GM18505 (cell line): Measurements from ENCODE around the gene RNF5.
"Not testable (repeated sequence)": the region's sequence is repeated elsewhere in the genome, so short reads cannot be mapped to it uniquely, and the experiment has no call there.

Experiments used
- ATAC-seq: cut with Tn5 transposase; IDR thresholded peaks from one replicate; pipeline ENCODE4 v1.9.1; 2021; ENCODE audit not compliant: unreplicated experiment
- POLR2A ChIP-seq: IDR thresholded peaks from 4 replicates; pipeline ENCODE4 v1.6.1; 2011; ENCODE audit warnings: borderline replicate concordance; ENCODE audit not compliant: insufficient read depth, insufficient read length; ENCODE audit errors: extremely low read depth

The RNF5 gene

DNA sequence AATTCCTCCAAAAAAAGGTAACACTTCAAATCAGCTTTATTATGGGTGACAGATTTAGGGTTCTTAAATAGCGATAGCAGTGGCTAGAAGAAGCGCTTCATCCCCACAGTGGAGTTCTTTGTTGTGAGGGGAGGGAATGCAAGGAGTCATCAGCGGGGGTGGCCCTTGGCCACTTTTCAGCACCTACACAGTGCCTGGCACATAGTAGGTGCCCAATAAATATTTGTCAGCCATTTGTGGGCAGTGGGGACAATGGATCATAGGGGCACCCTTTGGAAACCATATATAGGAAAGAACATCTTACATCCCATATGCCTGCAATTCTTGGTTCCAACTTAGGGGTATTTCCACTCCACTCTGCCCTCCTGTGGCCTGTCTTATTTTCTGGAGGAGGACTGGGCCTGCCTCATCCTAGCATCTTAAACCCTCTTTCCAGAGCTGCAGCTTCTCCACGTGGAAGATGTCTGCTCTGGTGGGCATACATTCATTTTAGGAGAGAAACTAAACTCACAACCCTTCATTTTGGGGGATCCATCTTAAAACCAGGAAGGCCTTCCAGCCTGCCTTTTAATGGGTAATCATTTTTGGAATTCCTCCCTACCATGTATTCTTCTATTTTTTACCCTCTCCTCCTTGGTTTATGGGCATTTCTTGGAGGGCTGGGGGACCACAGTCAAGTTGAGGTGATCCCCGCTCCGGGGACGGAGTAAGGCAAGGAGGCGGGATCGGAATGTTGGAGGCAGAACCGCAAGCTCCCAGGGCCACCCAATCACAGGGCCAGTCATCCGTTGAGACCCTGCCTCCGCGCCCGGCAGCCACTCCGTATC, 16.8 kb downstream of the RNF5 start:
- ATAC-seq = no peak

DNA sequence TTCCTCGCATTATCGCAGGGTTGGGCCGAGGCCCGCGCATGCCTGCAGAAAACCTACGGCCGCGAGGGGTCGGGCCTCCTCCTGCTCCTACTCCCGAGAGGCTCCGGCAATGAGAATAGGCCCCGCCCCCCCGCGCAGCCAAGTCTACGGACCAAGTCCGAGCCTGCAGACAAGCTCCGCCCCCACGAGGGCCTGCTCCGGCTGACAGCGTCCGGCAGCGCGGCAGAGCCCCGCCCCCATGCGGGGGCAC, 17.4 kb downstream of the RNF5 start:
- ATAC-seq = peak; percentile 65
- no peak for TF ChIP-seq POLR2A

More for the DNA sequence above, 16.8 kb downstream of the RNF5 start:
- TF ChIP-seq POLR2A = peak; percentile 68

DNA sequence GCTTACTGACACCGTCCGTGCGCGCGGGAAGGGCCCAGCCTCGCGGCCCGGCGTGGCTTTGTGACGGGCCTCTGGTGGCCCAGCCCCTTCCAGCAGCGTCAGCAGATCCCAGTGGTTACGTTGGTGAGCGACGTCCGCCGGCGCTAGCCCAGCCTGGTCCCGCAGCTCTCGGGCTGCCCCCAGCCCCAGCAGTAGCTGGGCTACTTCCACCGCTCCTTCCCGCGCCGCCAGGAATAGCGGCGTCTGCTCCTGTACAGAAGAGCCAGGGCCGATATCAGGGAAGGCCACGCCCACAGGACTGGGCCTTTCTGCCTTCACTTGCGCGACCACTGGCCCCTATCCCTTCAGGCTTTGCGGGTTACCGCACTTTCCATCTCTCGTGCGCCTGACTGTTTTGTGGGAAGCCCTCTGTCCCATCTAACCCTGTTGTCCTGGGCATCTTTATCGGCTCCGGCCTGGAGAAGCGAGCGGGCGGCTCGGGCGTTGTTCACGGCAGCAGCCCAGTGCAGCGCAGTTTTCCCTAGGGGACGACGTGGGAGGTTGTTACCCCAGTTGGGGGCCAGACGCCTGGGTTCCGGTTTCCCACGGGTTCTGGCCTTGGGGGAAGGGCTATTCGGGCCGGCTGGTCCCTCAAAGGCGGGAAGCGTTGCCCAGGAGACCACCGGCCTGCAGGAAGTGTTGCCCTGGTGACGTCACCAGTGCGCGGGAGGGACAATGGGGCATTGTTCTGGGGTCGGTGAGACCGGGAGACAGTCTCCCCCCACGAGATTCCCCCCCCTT, 17.9 kb downstream of the RNF5 start:
- peak; percentile 79 for ATAC-seq
- TF ChIP-seq POLR2A = peak; percentile 88

DNA sequence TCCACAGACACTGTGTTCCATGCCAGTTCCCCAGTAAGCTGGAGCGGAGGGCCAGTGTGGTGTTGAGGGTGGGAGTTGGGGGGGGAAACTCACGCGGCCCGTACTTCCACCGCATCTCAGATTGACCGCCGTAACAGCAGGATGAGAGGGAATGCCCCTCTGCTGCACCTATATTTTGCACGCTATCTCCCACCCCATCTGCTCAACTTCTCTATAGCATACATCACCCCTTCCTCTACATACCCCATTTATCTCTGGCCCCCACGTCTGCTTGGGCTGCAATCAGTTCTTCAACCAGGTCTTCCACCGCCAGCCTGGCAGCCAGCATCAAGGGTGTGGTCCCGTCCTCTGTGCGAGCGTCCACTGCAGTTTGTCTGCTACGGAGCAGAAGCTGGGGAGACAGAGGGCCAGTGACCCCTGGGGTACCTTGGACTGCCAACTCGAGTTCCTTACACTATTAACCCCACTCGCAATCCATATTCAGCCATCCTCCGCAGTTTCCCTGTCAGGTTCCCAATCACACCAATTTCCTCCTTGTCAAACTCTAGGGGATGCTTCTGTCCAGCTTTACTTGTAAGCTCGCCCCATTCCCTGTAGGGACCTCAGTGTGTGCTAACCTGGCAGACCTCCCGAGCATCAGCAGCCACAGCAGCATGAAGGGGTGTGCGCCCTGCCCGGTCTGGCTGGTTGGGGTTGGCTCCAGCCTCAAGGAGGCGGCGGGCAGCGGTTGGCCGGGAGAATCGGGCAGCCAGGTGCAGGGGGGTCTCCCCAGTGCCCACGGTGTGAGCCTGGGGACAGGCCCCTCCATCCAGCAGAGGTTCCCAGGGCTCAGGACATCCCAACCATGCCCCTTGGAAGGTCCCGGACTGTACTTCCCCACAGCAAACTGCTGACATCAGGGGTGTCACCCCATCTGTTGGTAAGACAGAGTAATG, 18.7 kb downstream of the RNF5 start:
- no peak for ATAC-seq
- no peak for TF ChIP-seq POLR2A

DNA sequence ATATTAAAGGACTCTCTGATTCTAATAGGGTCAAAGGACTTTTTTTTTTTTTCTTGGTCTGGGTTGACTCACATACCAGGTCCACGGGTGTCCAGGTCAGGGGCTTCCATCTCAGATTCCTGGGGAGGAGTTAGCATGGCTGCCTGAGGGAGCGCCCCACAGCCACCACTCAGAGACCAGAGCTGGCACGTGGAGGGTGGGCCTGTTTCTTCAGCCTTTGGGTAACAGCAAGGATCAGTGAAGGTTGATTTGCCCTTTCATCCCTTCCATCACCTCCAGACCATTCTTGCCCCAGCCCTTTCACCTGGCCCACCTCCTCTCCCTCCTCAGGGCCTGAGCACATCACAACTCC, 20.1 kb downstream of the RNF5 start:
- TF ChIP-seq POLR2A = no peak
- ATAC-seq = no peak

DNA sequence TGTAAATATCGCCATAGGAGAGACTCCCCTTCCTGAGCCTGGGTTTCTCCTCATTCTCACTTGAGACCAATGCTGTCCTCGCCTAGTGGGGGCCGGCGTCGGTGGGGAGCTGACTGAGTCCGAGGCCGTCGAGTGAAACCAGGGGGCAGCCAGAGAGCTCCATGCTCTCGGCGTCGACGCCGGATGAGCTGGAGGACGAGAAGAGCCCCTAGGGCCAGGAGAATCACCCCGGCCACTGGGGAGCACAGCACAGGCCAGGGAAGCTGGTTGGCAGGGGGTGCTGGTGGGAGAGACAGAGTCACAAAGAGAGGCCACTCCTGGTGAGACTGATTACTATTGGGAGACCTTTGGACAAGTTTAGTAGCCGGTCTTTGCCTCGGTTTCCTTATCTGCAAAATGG, 20.7 kb downstream of the RNF5 start:
- no peak for TF ChIP-seq POLR2A

DNA sequence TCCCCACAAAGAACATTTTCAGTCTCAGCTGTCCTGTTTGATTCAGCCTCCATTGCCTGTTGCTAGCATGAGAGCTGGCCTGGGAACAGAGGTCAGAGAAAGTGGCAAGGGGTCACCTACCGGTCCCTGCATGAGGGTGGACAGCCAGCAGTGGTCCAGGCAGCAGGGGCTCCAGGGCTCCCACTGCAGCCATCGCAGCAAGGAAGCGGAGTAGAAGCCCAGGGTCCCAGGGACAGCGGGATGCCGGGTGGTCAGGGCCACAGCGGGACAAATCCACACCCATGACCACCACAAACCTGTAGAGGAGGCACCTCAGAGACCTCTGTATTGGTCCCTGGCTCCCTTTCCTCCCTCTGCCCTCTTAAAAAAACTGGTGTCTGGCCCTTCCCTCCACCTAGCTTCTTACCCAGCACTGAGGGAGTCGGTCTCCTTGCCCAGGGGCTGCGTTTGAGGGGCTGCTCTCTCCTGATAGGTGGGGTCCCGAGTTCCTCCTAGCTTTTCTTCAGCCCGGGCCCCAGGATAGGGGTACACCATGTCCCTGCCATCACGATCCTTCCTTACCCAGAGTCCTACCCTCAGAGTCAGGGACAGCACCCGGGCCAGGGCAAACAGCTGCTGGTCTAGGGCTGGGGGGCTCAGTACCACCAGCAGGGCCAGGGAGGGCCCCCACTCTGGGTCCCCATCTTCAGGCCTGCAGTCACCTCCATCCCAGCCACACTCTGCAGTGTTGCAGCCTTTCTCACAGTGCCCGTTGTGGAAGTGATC, 22.7 kb downstream of the RNF5 start:
- TF ChIP-seq POLR2A = no peak
- ATAC-seq = no peak

More for the DNA sequence above, 20.7 kb downstream of the RNF5 start:
- no peak for ATAC-seq

DNA sequence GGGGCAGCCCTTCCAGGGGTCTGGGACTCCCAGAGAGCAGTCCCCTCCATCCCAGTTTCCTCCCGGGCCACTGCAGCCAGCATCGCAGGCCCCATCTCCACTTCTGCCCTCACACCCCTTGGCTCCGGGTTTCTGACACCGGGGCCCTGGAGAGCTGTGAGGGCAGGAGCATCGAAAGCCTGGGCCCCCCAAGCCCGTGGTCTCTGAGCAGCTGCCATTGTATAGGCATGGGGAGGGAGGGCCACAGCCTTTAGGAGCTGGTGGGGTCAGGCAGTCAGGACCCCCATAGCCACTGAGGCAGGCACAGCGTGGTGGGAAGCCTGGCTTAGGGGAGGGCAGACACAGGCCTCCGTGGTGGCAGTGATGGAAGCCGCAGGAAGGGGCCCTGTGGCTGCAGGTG, 24.0 kb downstream of the RNF5 start:
- TF ChIP-seq POLR2A = no peak
- no peak for ATAC-seq

DNA sequence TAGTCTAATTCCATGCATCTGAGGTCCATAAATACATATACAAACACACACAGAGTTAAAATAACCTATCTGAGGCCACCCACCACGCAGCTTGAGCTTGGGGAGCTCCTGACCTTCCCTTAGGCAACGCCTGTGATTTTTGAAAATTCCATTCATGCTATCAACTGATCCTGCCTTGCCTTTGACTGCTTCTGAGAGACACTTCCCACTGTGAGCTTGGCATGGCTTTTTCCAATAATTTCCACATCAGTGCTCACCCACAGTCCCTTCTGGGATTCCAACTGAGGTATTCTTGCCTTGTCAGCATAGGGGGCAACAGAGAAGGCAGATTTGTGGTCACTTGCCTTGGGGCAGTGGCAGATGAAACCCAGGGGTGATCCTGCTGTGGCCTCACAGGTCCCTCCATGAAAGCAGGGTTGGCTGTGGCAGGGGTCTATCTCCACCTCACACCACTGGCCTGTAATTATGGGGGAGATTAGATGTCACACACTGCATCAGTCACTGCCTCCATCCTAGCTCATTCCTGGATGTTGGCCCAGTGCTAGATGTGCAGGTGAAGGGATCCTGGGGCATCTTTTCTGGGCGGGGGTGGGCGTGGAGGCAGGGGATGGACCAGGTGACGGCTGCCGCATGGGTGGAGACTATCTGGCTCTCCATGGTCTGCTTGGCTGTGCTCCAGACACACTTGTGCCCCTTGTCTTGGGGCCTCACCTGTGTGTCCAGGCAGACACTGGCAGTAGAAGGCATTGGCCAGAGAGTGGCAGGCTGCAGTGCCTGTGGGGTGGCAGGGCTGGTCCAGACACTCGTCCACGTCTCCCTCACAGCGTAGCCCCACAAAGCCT, 25.4 kb downstream of the RNF5 start:
- ATAC-seq = no peak
- TF ChIP-seq POLR2A = no peak

DNA sequence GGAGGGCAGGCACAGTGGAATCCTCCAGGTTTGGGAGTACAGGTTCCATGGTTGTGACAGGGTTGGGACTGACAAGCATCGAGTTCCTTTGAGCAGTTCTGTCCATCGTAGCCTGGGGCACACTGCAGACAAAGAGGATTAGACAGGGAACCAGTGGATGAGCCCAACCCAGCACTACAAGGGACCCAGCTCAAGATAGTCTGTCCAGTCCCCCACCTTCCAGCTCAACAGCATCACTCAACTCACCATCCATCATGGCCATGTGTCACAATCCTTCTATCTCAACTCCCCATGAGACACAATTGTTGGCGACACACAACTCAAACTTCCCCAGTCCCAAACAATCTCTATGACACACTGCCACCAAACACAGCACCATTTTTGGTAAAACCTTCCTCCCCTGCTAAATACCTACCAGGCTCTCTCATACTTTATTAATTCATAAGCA, 26.1 kb downstream of the RNF5 start:
- ATAC-seq = no peak
- no peak for TF ChIP-seq POLR2A

DNA sequence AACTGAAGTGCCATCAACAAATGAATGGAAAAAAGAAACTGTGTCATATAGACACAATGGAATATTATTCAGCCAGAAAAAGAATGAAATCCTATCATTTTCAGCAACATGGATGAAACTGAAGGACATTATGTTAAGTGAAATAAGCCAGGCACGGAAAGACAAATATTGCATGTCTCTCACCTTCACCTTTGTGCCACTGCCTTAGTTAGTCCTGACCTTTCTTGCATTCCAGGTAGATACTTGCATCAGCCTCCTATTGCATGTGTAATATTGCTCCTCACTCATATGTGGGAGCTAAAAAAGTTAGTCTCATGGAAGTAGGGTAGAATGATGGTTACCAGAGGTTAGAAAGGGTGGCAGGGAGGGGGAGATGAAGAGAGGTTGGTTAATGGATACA, 30.8 kb downstream of the RNF5 start:
- TF ChIP-seq POLR2A = no peak
- no peak for ATAC-seq

DNA sequence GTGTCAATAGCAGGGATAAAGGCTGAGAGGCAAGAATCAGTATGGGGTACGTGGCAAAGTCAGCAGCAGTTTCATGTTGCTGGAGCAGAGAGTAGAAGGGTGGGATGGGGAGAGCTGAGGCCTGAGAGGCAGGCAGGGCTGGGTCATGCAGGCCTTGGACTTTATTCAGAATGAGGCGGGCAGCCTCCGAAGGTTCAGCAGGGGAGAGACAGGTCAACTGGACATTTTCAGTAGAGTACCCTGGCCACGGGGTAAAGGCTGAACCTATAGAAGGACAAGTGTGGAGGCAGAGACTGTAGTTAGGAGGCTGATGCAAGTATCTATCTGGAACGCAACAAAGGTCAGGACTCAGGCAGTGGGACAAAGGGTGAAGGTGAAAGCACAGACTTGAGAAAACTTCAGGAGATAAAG, 32.0 kb downstream of the RNF5 start:
- no peak for ATAC-seq
- no peak for TF ChIP-seq POLR2A

DNA sequence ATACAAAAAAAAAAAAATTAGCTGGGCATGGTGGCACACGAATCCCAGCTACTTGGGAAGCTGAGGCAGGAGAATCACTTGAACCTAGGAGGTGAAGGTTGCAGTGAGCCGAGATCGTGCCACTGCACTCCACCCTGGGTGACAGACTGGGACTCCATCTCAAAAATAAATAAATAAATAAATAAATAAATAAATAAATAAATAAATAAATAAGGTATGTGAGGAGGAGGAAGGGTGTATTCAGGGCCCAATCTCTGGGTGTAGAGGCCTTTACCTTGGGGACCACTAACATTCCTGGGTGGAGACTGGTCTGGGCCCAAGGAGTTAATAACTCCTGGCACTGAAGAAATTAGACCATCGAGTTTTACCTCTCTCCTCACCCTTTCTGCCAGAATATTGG, 33.2 kb downstream of the RNF5 start:
- ATAC-seq = not testable (repeated sequence)
